MM.1S (cell line): ENCODE results near the gene ZG16B.

Source experiments
- DNase-seq: peaks from one replicate; pipeline ENCODE4 v3.0.0-alpha.2; 2015
- H2AFZ ChIP-seq: fragments of 300-600 bp; sonication (generic); 2 replicates; pipeline ENCODE4 v1.6.0; 2016; ENCODE audit warnings: antibody characterized with exemption, low read length
- H3F3A ChIP-seq: fragments of 300-600 bp; sonication (generic); 2 replicates; pipeline ENCODE4 v1.6.1; 2016; ENCODE audit warnings: mild to moderate bottlenecking, antibody characterized with exemption, low read length, moderate library complexity, mixed read lengths; ENCODE audit not compliant: insufficient read depth
- H3K27ac ChIP-seq: fragments of 300-600 bp; sonication (generic); 2 replicates; pipeline ENCODE4 v1.5.1; 2016; ENCODE audit warnings: mild to moderate bottlenecking, low read length
- H3K27me3 ChIP-seq: fragments of 300-600 bp; sonication (generic); replicated peaks from 2 replicates; pipeline ENCODE4 v1.6.0; 2016; ENCODE audit warnings: low read length; ENCODE audit not compliant: insufficient read depth
- H3K36me3 ChIP-seq: fragments of 300-600 bp; sonication (generic); replicated peaks from 2 replicates; pipeline ENCODE4 v1.6.1; 2016; ENCODE audit warnings: mild to moderate bottlenecking, low read length, mixed read lengths; ENCODE audit not compliant: insufficient read depth
- H3K4me1 ChIP-seq: fragments of 300-600 bp; sonication (generic); 2 replicates; pipeline ENCODE4 v1.6.1; 2016; ENCODE audit warnings: low read length, mixed read lengths
- H3K4me2 ChIP-seq: fragments of 300-600 bp; sonication (generic); 2 replicates; pipeline ENCODE4 v1.6.0; 2016; ENCODE audit warnings: low read depth, low read length
- H3K4me3 ChIP-seq: fragments of 300-600 bp; sonication (generic); 2 replicates; pipeline ENCODE4 v1.5.1; 2016; ENCODE audit warnings: low read length, mixed read lengths
- H3K79me2 ChIP-seq: fragments of 300-600 bp; sonication (generic); 2 replicates; pipeline ENCODE4 v1.6.1; 2016; ENCODE audit warnings: mixed run types, low read length, mixed read lengths
- H3K9ac ChIP-seq: fragments of 300-600 bp; sonication (generic); 2 replicates; pipeline ENCODE4 v1.6.1; 2016; ENCODE audit warnings: low read length, mixed read lengths
- H3K9me2 ChIP-seq: fragments of 300-600 bp; sonication (generic); replicated peaks from 2 replicates; pipeline ENCODE4 v1.6.1; 2016; ENCODE audit warnings: mild to moderate bottlenecking, low read length, mixed read lengths; ENCODE audit not compliant: insufficient read depth
- H3K9me3 ChIP-seq: fragments of 300-600 bp; sonication (generic); replicated peaks from 2 replicates; pipeline ENCODE4 v1.6.1; 2016; ENCODE audit warnings: mild to moderate bottlenecking, low read length, mixed read lengths; ENCODE audit not compliant: insufficient read depth
- H4K20me1 ChIP-seq: fragments of 300-600 bp; sonication (generic); 2 replicates; pipeline ENCODE4 v1.6.1; 2016; ENCODE audit warnings: mild to moderate bottlenecking, low read length, moderate library complexity, mixed read lengths; ENCODE audit not compliant: insufficient read depth
- CTCF ChIP-seq: fragments of 300-600 bp; sonication (generic); IDR thresholded peaks from 2 replicates; pipeline ENCODE4 v1.5.1; 2016; ENCODE audit warnings: antibody characterized with exemption, low read length, mixed read lengths
- EZH2 ChIP-seq: fragments of 300-600 bp; sonication (generic); optimal IDR thresholded peaks from 2 replicates; pipeline ENCODE3; 2017; ENCODE audit warnings: low read depth, mild to moderate bottlenecking, antibody characterized with exemption, low read length, mixed read lengths
- EZH2phosphoT487 ChIP-seq: fragments of 300-600 bp; sonication (generic); IDR thresholded peaks from 2 replicates; pipeline ENCODE4 v1.6.1; 2018; ENCODE audit warnings: antibody characterized with exemption, low read length

The ZG16B gene

GRCh38 chr16:2827374-2827791 is 2.7 kb upstream of the ZG16B start:
- Histone ChIP-seq H3K27me3 (peaks cover 99% of the 10 kb centered on the region), H3K4me2 (no peak overlapping the region), H3K9ac (no peak overlapping the region), H3K9me2 (no peaks in the 10 kb centered on the region), H3K79me2 (no peaks in the 10 kb centered on the region), H3K27ac (no peak overlapping the region), H3K4me3 (no peak overlapping the region), H4K20me1 (no peaks in the 10 kb centered on the region), H2AFZ (no peak overlapping the region), H3K36me3 (no peaks in the 10 kb centered on the region), H3K9me3 (no peaks in the 10 kb centered on the region), H3K4me1 (no peaks in the 10 kb centered on the region), H3F3A (no peaks in the 10 kb centered on the region)
- DNase-seq: no peak
- no peak for TF ChIP-seq CTCF
- TF ChIP-seq EZH2phosphoT487: no peak
- no peak for TF ChIP-seq EZH2

GRCh38 chr16:2827831-2828520 is 2.1 kb upstream of the ZG16B start:
- Histone ChIP-seq H2AFZ (no peak overlapping the region), H3F3A (no peaks in the 10 kb centered on the region), H3K9ac (no peak overlapping the region), H3K27ac (no peak overlapping the region), H3K36me3 (no peaks in the 10 kb centered on the region), H3K4me1 (no peaks in the 10 kb centered on the region), H3K79me2 (no peaks in the 10 kb centered on the region), H3K4me3 (no peak overlapping the region), H3K27me3 (peaks cover 99% of the 10 kb centered on the region), H3K9me2 (no peaks in the 10 kb centered on the region), H3K4me2 (no peak overlapping the region), H4K20me1 (no peaks in the 10 kb centered on the region), H3K9me3 (no peaks in the 10 kb centered on the region)
- no peak for DNase-seq
- TF ChIP-seq CTCF: no peak
- TF ChIP-seq EZH2phosphoT487: no peak
- TF ChIP-seq EZH2: no peak

GRCh38 chr16:2828521-2828840 is 1.6 kb upstream of the ZG16B start:
- Histone ChIP-seq H2AFZ (no peak overlapping the region), H3K79me2 (no peaks in the 10 kb centered on the region), H3K9me3 (no peaks in the 10 kb centered on the region), H3K27me3 (peaks cover 94% of the 10 kb centered on the region), H3K9me2 (no peaks in the 10 kb centered on the region), H3F3A (no peaks in the 10 kb centered on the region), H3K36me3 (no peaks in the 10 kb centered on the region), H3K9ac (no peak overlapping the region), H3K4me1 (no peaks in the 10 kb centered on the region), H3K4me2 (no peak overlapping the region), H3K4me3 (no peak overlapping the region), H4K20me1 (no peaks in the 10 kb centered on the region), H3K27ac (no peak overlapping the region)
- DNase-seq: no peak
- TF ChIP-seq EZH2phosphoT487 (no peak), EZH2 (no peak), CTCF (no peak)
